Spleen (tissue), 11 donors: Measurements from ENCODE around the gene SLC38A10. TPM values are rescaled to one million over a fixed set of nuclear protein-coding genes. Genes with fewer than 3 reads are reported as not detected.
"Not testable (repeated sequence)": the region's sequence is repeated elsewhere in the genome, so short reads cannot be mapped to it uniquely, and the experiment has no call there.

Source experiments
- DNase-seq: peaks from one replicate; pipeline ENCODE4 v3.0.0-alpha.2; 2020
- H3K27ac ChIP-seq, 8 donors: fragments of 200-600 bp; sonication (generic) in 7 of 8; 1 replicate in 4 of 8; 2 replicates in 4 of 8; pipeline versions ENCODE4 v1.5.0 to v1.8.0; 2016 to 2021; ENCODE audit warnings: inconsistent platforms in 4 of 8, mild to moderate bottlenecking in 4 of 8, moderate library complexity in 1 of 8
- H3K27me3 ChIP-seq, 7 donors: fragments of 200-600 bp; sonication (generic) in 6 of 7; replicated peaks in 1 of 7; 1 replicate in 4 of 7; 2 replicates in 3 of 7; pipeline versions ENCODE4 v1.5.0 to v1.8.0; 2016 to 2021; ENCODE audit warnings: inconsistent platforms in 3 of 7, mild to moderate bottlenecking in 1 of 7
- H3K36me3 ChIP-seq, 6 donors: fragments of 200-600 bp; sonication (generic) in 5 of 6; 1 replicate in 4 of 6; 2 replicates in 2 of 6; pipeline versions ENCODE4 v1.5.0 to v1.8.0; 2016 to 2021; ENCODE audit warnings: inconsistent platforms in 2 of 6
- H3K4me1 ChIP-seq, 6 donors: fragments of 200-600 bp; sonication (generic) in 5 of 6; 1 replicate in 3 of 6; 2 replicates in 3 of 6; pipeline versions ENCODE4 v1.5.0 to v1.8.0; 2016 to 2021; ENCODE audit warnings: inconsistent platforms in 3 of 6
- H3K4me3 ChIP-seq, 8 donors: fragments of 200-600 bp; sonication (generic) in 7 of 8; 1 replicate in 4 of 8; 2 replicates in 4 of 8; pipeline versions ENCODE4 v1.5.0 to v1.8.0; 2016 to 2021; ENCODE audit warnings: inconsistent platforms in 4 of 8, mild to moderate bottlenecking in 4 of 8, moderate library complexity in 2 of 8
- H3K9me3 ChIP-seq, 8 donors: fragments of 200-600 bp; sonication (generic) in 7 of 8; 1 replicate in 4 of 8; 2 replicates in 4 of 8; pipeline versions ENCODE4 v1.5.0 to v1.8.0; 2016 to 2021; ENCODE audit warnings: inconsistent platforms in 4 of 8
- POLR2A ChIP-seq, 3 donors: fragments of 450-650 bp; IDR thresholded peaks; one replicate each; pipeline ENCODE4 v1.5.1; 2017; ENCODE audit warnings: antibody characterized with exemption in 3 of 3, mild to moderate bottlenecking in 1 of 3
- POLR2AphosphoS5 ChIP-seq, 3 donors: sonication (generic); formaldehyde crosslinking; IDR thresholded peaks; one replicate each; pipeline ENCODE4 v1.5.1; 2017; ENCODE audit warnings: antibody characterized with exemption in 3 of 3
- WGBS, 5 donors: extraction: QIAGEN DNeasy Blood & Tissue Kit in 3 of 5; methylation state at CpG; one replicate each; pipeline versions ENCODE4 v1.1.5 to v1.1.7; 2013 to 2018; 5-methylcytosine and 5-hydroxymethylcytosine counted together
- intact Hi-C: fragments of 100-400 bp; cut with DNase I; formaldehyde crosslinking; loops from one replicate; pipeline ENCODE4 v1.15.0; 2023; ENCODE audit warnings: low total_unique reads
- polyA plus RNA-seq, 3 donors: library from polyadenylated mRNA; stranded (reverse); fragments of 200-250 nt; gene quantifications; one replicate each; pipeline ENCODE4 v1.2.1, GENCODE V29; 2013
- total RNA-seq, 7 donors: library from RNA; depleted of rRNA in 3 of 7; stranded (reverse); fragments of >200 nt in 3 of 7; fragmentation: NEBNext Ultra II Directional in 4 of 7; extraction: Animal tissue kit (Norgen Biotek cat#: 25700) in 4 of 7; gene quantifications; one replicate each; pipeline versions ENCODE4 v1.1.0 to v1.2.1, GENCODE V29; 2016 to 2021
- TF ChIP-seq, protein P1 (sequence below), 11 experiments: fragments of 200-600 bp in 7 of 11; fragments of 450-650 bp in 4 of 11; sonication (generic) in 4 of 11; IDR thresholded peaks in 8 of 11; conservative IDR thresholded peaks in 3 of 11; 1 replicate in 7 of 11; 2 replicates in 4 of 11; pipeline versions ENCODE4 v1.4.0 to v1.8.0; 2016 to 2021; ENCODE audit warnings: antibody characterized with exemption in 11 of 11, inconsistent platforms in 4 of 11, mild to moderate bottlenecking in 1 of 11
- donor health status: healthy with polysubstance abuse.
- donor health status: DM: no; HTN: no; CAD: no; lungs with moderate emphysema.
- donor health status: DM: no; HTN: no; CAD: no.
- donor health status: Bipolar disorder and iron deficiency.
- donor health status: healthy.
- donor health status: DM: no; HTN: no; CAD: no.
- donor health status: DM: yes; HTN: yes; CAD: no.

SLC38A10 gene
- total and polyA plus RNA-seq, 10 donors: 54.9 to 112 (median 86.6) TPM

DNA sequence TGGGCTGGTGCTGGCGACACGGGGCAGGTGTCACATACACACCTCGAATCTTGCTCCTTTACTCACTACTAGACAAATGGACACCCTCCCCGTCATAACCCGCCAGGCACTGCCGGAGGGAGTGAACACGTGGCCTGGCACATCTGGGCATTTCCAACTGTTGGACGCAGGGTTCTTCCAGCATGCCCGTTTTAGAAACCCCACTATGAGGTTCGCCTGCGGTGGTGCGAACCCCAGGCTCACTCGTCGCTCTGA lies 65.5 kb downstream of the SLC38A10 start:
- H3K9me3 ChIP-seq: no peaks in the 10 kb centered on the region
- WGBS, 5 donors: 93 to 97% (median 96%) methylated on average over 11 to 14 of the region's 14 CpGs
- intact Hi-C loops: no loop called here

DNA sequence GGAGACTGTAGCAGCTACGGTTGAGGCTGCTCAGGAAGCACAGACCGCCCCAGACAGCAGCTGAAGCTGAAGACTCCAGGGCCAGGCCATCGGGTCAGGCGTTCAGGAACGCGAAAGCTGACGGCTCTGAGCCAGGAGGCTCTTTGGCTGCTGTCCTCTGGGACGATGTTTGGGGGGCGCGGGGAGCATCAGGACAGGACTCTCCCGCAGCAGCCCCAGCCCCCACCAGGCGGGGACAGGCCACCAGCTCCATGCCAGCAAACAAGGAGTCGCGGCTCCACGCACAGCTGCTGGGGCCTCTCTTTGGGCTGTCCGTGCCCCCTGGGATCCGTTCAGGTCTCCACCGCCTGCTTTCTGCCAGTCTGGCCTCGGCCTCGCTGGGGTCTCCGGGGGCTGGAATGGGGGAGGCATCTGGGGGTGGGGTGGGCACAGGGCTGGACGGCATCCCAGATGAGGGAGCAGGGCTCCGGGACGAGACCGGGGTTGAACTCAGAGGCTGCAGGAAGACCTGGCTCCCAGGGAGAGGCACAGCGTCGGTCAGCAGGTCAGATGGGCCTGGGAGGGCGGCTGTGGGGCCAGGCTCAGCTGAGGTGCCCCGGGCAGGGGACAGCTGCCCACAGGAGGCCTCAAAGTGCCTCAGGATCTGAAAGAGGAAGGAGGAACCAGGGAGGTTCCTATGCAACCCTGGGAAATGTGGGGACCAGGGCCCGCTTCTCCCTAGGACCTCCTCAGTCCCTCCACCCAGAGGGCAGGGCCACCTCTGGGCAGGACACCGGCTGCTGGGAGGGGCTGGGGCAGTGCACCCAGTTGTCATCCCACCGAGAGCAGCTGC lies 66.1 kb downstream of the SLC38A10 start:
- Histone ChIP-seq H3K4me3 (no peak overlapping the region), H3K27me3 (no peaks in the 10 kb centered on the region), H3K4me1 (peaks cover 0 to 37% (median 21%) of the 10 kb centered on the region in 6 donors), H3K9me3 (no peaks in the 10 kb centered on the region), H3K36me3 (peaks cover 0 to 58% (median 48%) of the 10 kb centered on the region in 6 donors), H3K27ac (peak overlapping the region; percentile 32 to 79 (median 66))
- intact Hi-C loops: no loop called here
- 82 to 92% (median 83%) methylated on average over 21 to 32 of the region's 32 CpGs for WGBS, 5 donors
- no peak for DNase-seq
- TF ChIP-seq POLR2AphosphoS5 (IDR thresholded peaks at IDR 0.05): no peak
- no peak for TF ChIP-seq POLR2A (IDR thresholded peaks at IDR 0.05)
- TF ChIP-seq, protein P1, sequence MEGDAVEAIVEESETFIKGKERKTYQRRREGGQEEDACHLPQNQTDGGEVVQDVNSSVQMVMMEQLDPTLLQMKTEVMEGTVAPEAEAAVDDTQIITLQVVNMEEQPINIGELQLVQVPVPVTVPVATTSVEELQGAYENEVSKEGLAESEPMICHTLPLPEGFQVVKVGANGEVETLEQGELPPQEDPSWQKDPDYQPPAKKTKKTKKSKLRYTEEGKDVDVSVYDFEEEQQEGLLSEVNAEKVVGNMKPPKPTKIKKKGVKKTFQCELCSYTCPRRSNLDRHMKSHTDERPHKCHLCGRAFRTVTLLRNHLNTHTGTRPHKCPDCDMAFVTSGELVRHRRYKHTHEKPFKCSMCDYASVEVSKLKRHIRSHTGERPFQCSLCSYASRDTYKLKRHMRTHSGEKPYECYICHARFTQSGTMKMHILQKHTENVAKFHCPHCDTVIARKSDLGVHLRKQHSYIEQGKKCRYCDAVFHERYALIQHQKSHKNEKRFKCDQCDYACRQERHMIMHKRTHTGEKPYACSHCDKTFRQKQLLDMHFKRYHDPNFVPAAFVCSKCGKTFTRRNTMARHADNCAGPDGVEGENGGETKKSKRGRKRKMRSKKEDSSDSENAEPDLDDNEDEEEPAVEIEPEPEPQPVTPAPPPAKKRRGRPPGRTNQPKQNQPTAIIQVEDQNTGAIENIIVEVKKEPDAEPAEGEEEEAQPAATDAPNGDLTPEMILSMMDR (IDR thresholded peaks at IDR 0.05 in 8 of 11, conservative IDR thresholded peaks at IDR 0.05 in 3 of 11): no peak

More for the DNA sequence above, 65.5 kb downstream of the SLC38A10 start:
- Histone ChIP-seq H3K36me3 (peaks cover 0 to 64% (median 52%) of the 10 kb centered on the region in 6 donors), H3K27ac (peak overlapping the region in 2 of 8 donors; percentile 74 to 79), H3K4me3 (no peak overlapping the region), H3K27me3 (no peaks in the 10 kb centered on the region), H3K4me1 (peaks cover 0 to 36% (median 21%) of the 10 kb centered on the region in 6 donors)
- no peak for DNase-seq
- TF ChIP-seq POLR2A (IDR thresholded peaks at IDR 0.05) (no peak), POLR2AphosphoS5 (IDR thresholded peaks at IDR 0.05) (no peak)
- TF ChIP-seq, protein P1 (IDR thresholded peaks at IDR 0.05 in 8 of 11, conservative IDR thresholded peaks at IDR 0.05 in 3 of 11): no peak

DNA sequence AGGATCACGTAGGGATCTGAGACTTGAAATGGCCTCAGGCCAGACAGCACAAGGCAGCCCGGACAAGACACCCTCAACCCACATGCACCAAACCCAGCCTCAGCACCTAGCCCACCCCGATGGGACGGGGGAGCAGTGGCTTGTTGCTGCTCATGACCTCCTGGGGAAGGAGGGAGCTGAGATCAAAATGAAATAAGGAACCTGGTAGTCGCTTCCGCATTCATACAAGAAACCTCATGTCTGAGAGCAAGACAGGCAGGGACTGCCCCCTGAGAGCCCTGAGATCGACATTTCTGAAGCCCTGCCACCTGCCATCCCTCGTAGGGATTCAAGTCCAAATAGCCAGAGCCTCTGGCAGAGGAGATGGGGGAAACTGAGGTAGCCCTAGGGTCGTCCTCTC lies 66.7 kb downstream of the SLC38A10 start:
- no peak for DNase-seq
- Histone ChIP-seq H3K27ac (peak overlapping the region; percentile 32 to 79 (median 66)), H3K9me3 (no peaks in the 10 kb centered on the region), H3K4me1 (peaks cover 0 to 43% (median 26%) of the 10 kb centered on the region in 6 donors), H3K36me3 (peaks cover 0 to 52% (median 42%) of the 10 kb centered on the region in 6 donors), H3K27me3 (no peaks in the 10 kb centered on the region), H3K4me3 (no peak overlapping the region)
- intact Hi-C loops: no loop called here
- no peak for TF ChIP-seq POLR2A (IDR thresholded peaks at IDR 0.05)
- peak; percentile 19 to 53 (median 46) for TF ChIP-seq POLR2AphosphoS5 (IDR thresholded peaks at IDR 0.05)
- WGBS, 5 donors: 49 to 70% (median 58%) methylated on average over 8 to 9 of the region's 9 CpGs

DNA sequence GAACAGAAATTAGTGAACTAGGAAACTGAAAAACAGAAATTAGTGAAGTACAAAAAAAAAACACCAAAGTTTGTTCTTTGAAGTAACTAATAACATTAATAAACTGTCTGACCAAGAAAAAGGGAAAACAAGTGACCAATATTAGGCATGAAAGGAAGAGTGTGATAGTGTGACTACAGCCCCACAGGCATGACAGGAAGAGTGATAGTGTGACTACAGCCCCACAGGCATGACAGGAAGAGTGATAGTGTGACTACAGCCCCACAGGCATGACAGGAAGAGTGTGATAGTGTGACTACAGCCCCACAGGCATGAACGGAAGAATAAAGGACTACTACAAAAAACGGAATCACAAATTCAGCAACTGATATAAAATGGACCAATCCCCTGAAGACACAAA lies 67.5 kb downstream of the SLC38A10 start:
- H3K4me3 ChIP-seq, DNase-seq, H3K9me3 ChIP-seq, H3K27me3 ChIP-seq, intact Hi-C loops: not testable (repeated sequence)
- peaks cover 0 to 48% (median 30%) of the 10 kb centered on the region in 6 donors for H3K4me1 ChIP-seq
- WGBS, 5 donors: 27 to 48% (median 32%) methylated on average over 2 of the region's 2 CpGs
- H3K36me3 ChIP-seq: peaks cover 0 to 44% (median 34%) of the 10 kb centered on the region in 6 donors
- H3K27ac ChIP-seq: peak overlapping the region; percentile 30 to 79 (median 66)

DNA sequence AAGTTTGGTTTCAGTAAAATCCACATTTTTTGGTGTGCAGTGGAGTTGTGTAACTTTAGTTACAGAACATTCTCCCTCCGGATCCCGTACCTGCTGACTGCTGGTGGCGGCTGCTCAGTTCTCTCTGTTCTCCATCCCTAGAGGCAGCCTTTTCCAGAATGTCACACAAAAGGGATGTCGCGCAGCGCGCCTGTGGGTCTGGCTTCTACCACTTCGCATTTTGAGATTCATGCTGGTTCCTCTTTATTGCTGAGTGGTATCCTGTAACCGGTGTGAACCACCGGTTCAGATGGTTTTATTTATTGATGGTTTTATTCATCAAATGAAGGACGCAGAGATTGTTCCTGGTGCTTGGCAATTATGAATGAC lies 71.4 kb downstream of the SLC38A10 start:
- Histone ChIP-seq H3K4me1 (peaks cover 8 to 48% (median 38%) of the 10 kb centered on the region in 6 donors), H3K9me3 (no peaks in the 10 kb centered on the region), H3K27ac (peak overlapping the region in 7 of 8 donors; percentile 53 to 81 (median 69)), H3K4me3 (peak overlapping the region in 6 of 8 donors; percentile 38 to 86 (median 82)), H3K36me3 (peaks cover 0 to 19% (median 3%) of the 10 kb centered on the region in 6 donors), H3K27me3 (no peaks in the 10 kb centered on the region)
- intact Hi-C loops: no loop called here
- TF ChIP-seq POLR2A (IDR thresholded peaks at IDR 0.05): no peak
- TF ChIP-seq POLR2AphosphoS5 (IDR thresholded peaks at IDR 0.05): no peak
- TF ChIP-seq, protein P1 (IDR thresholded peaks at IDR 0.05 in 8 of 11, conservative IDR thresholded peaks at IDR 0.05 in 3 of 11): no peak
- no peak for DNase-seq
- 8 to 25% (median 16%) methylated on average over 11 of the region's 11 CpGs for WGBS, 5 donors
